ENCODE measurements around the gene CLTA. TPM values are rescaled to one million over a fixed set of nuclear protein-coding genes. Genes with fewer than 3 reads are reported as not detected.

Gene CLTA
- total RNA-seq, 1 donor from 2014 or later = 330 TPM

GRCh38 chr9:36213989-36214388, 23.3 kb downstream of the CLTA start:
- H3K4me1 Mint-ChIP-seq (ENCODE audit: unreplicated experiment) = peaks cover 51% of the 10 kb centered on the region
- no peak overlapping the region for H3K4me3 Mint-ChIP-seq (ENCODE audit: unreplicated experiment)
- peak overlapping the region; percentile 81 for H3K27ac Mint-ChIP-seq (ENCODE audit: unreplicated experiment)
- TF ChIP-seq CTCF (IDR thresholded peaks at IDR 0.05; ENCODE audit: unreplicated experiment) = no peak
- H3K36me3 Mint-ChIP-seq (ENCODE audit: low read depth, unreplicated experiment) = peaks cover 63% of the 10 kb centered on the region
- H3K9me3 Mint-ChIP-seq (ENCODE audit: unreplicated experiment) = no peaks in the 10 kb centered on the region
- peaks cover 11% of the 10 kb centered on the region for H3K27me3 Mint-ChIP-seq (ENCODE audit: unreplicated experiment)
- no peak for DNase-seq (ENCODE audit: low spot score)

- DNase-seq (ENCODE audit: low spot score) = no peak
- peak overlapping the region; percentile 0 for H3K4me3 Mint-ChIP-seq (ENCODE audit: unreplicated experiment)
- peaks cover 63% of the 10 kb centered on the region for H3K36me3 Mint-ChIP-seq (ENCODE audit: low read depth, unreplicated experiment)
- TF ChIP-seq CTCF (IDR thresholded peaks at IDR 0.05; ENCODE audit: unreplicated experiment) = no peak
- peak overlapping the region; percentile 81 for H3K27ac Mint-ChIP-seq (ENCODE audit: unreplicated experiment)
- peaks cover 11% of the 10 kb centered on the region for H3K27me3 Mint-ChIP-seq (ENCODE audit: unreplicated experiment)
- no peaks in the 10 kb centered on the region for H3K9me3 Mint-ChIP-seq (ENCODE audit: unreplicated experiment)
- peaks cover 45% of the 10 kb centered on the region for H3K4me1 Mint-ChIP-seq (ENCODE audit: unreplicated experiment)
Measured at GRCh38 chr9:36214571-36214970, 23.9 kb downstream of the CLTA start.

- Mint-ChIP-seq H3K4me3 (ENCODE audit: unreplicated experiment) (no peak overlapping the region), H3K36me3 (ENCODE audit: low read depth, unreplicated experiment) (peaks cover 63% of the 10 kb centered on the region), H3K4me1 (ENCODE audit: unreplicated experiment) (peaks cover 18% of the 10 kb centered on the region), H3K27me3 (ENCODE audit: unreplicated experiment) (peaks cover 5% of the 10 kb centered on the region), H3K27ac (ENCODE audit: unreplicated experiment) (no peak overlapping the region), H3K9me3 (ENCODE audit: unreplicated experiment) (no peaks in the 10 kb centered on the region)
- TF ChIP-seq CTCF (IDR thresholded peaks at IDR 0.05; ENCODE audit: unreplicated experiment) = no peak
- DNase-seq (ENCODE audit: low spot score) = no peak
Measured at GRCh38 chr9:36217256-36217968, 26.7 kb downstream of the CLTA start.

- H3K36me3 Mint-ChIP-seq (ENCODE audit: low read depth, unreplicated experiment) = peaks cover 66% of the 10 kb centered on the region
- peaks cover 17% of the 10 kb centered on the region for H3K4me1 Mint-ChIP-seq (ENCODE audit: unreplicated experiment)
- no peaks in the 10 kb centered on the region for H3K9me3 Mint-ChIP-seq (ENCODE audit: unreplicated experiment)
- H3K27me3 Mint-ChIP-seq (ENCODE audit: unreplicated experiment) = peaks cover 5% of the 10 kb centered on the region
- no peak overlapping the region for H3K27ac Mint-ChIP-seq (ENCODE audit: unreplicated experiment)
- H3K4me3 Mint-ChIP-seq (ENCODE audit: unreplicated experiment) = no peak overlapping the region
- no peak for DNase-seq (ENCODE audit: low spot score)
- no peak for TF ChIP-seq CTCF (IDR thresholded peaks at IDR 0.05; ENCODE audit: unreplicated experiment)
Measured at GRCh38 chr9:36218011-36218410, 27.3 kb downstream of the CLTA start.

GRCh38 chr9:36218411-36218901, 27.7 kb downstream of the CLTA start:
- H3K27me3 Mint-ChIP-seq (ENCODE audit: unreplicated experiment) = peaks cover 7% of the 10 kb centered on the region
- no peak overlapping the region for H3K4me3 Mint-ChIP-seq (ENCODE audit: unreplicated experiment)
- no peak for DNase-seq (ENCODE audit: low spot score)
- H3K36me3 Mint-ChIP-seq (ENCODE audit: low read depth, unreplicated experiment) = peaks cover 66% of the 10 kb centered on the region
- TF ChIP-seq CTCF (IDR thresholded peaks at IDR 0.05; ENCODE audit: unreplicated experiment) = no peak
- H3K4me1 Mint-ChIP-seq (ENCODE audit: unreplicated experiment) = peaks cover 13% of the 10 kb centered on the region
- no peaks in the 10 kb centered on the region for H3K9me3 Mint-ChIP-seq (ENCODE audit: unreplicated experiment)
- H3K27ac Mint-ChIP-seq (ENCODE audit: unreplicated experiment) = no peak overlapping the region
